Measurements from ENCODE around the gene NUDT3. TPM values are rescaled to one million over a fixed set of nuclear protein-coding genes. Genes with fewer than 3 reads are reported as not detected.

The NUDT3 gene
- total and polyA plus RNA-seq, 4 donors: 3.2 to 20.2 (median 9.5) TPM

DNA sequence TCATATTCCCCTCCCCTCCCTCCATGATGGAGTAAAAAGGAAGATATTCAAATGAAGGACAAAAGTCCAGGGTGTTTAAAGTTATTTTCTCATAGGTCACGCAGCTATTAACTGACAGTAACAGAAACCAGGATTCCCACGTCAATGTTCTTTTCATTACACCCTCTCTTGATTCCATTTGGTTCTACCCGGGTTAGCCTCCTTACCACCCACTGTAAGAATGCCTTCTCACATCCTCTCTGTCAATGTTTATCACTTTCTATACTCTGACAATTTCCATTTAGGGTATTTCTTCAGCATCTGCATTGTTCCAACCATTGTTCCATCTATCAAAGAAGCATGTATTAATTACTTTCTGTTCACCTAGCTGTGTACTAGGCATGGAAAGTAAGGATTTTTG is 52.1 kb downstream of the NUDT3 start:
- Histone ChIP-seq H3K9me3 (ENCODE audit: control insufficient read depth in 4 of 4, low read length in 3 of 4) (no peaks in the 10 kb centered on the region), H3K36me3 (ENCODE audit: control insufficient read depth in 4 of 4, insufficient read depth in 3 of 4, low read depth in 1 of 4, low read length in 3 of 4) (no peaks in the 10 kb centered on the region), H3K27me3 (ENCODE audit: control insufficient read depth in 4 of 4, insufficient read depth in 4 of 4, low read length in 3 of 4) (no peaks in the 10 kb centered on the region), H3K4me3 (ENCODE audit: low read depth in 1 of 3, low read length in 3 of 3) (no peak overlapping the region), H3K9ac (ENCODE audit: low read depth in 1 of 2, low read length in 2 of 2) (no peak overlapping the region), H3K27ac (ENCODE audit: low read depth in 1 of 2, low read length in 2 of 2) (no peak overlapping the region), H3K4me1 (ENCODE audit: control insufficient read depth in 4 of 4, insufficient read depth in 4 of 4, low read length in 3 of 4) (no peaks in the 10 kb centered on the region)
- DNase-seq (ENCODE audit: low spot score): no peak
- TF ChIP-seq, protein P1, sequence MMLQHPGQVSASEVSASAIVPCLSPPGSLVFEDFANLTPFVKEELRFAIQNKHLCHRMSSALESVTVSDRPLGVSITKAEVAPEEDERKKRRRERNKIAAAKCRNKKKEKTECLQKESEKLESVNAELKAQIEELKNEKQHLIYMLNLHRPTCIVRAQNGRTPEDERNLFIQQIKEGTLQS (IDR thresholded peaks at IDR 0.05): no peak
- no peak for TF ChIP-seq JUND (IDR thresholded peaks at IDR 0.05)
- TF ChIP-seq HNF4G (IDR thresholded peaks at IDR 0.05): no peak
- no peak for TF ChIP-seq HNF4A (conservative IDR thresholded peaks at IDR 0.05)
- TF ChIP-seq, protein P2, sequence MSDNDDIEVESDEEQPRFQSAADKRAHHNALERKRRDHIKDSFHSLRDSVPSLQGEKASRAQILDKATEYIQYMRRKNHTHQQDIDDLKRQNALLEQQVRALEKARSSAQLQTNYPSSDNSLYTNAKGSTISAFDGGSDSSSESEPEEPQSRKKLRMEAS (IDR thresholded peaks at IDR 0.05): no peak
- no peak for TF ChIP-seq GABPA (IDR thresholded peaks at IDR 0.05 in 1 of 2, conservative IDR thresholded peaks at IDR 0.05 in 1 of 2)
- 92% methylated on average over 3 of the region's 3 CpGs for WGBS

DNA sequence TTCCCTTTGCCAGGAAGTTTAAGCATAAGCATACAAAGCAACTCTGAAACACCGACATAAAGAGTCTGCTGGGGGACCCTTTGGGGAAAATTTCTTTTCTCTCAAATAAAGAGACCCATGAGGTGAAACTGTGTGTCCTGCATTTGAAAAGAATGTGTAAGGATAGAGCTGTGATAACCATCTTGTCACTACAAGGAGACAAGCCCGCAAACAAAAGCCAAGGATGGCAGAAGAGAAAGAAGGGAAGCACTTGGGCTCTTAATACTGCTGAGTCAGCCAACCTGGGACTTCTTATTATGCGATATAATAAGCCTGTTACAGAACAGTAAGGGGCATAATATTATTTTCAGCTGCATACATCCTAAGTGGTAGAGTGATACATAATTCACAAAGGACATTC is 52.5 kb downstream of the NUDT3 start:
- 92% methylated on average over 3 of the region's 3 CpGs for whole genome bisulfite sequencing
- TF ChIP-seq, protein P3, sequence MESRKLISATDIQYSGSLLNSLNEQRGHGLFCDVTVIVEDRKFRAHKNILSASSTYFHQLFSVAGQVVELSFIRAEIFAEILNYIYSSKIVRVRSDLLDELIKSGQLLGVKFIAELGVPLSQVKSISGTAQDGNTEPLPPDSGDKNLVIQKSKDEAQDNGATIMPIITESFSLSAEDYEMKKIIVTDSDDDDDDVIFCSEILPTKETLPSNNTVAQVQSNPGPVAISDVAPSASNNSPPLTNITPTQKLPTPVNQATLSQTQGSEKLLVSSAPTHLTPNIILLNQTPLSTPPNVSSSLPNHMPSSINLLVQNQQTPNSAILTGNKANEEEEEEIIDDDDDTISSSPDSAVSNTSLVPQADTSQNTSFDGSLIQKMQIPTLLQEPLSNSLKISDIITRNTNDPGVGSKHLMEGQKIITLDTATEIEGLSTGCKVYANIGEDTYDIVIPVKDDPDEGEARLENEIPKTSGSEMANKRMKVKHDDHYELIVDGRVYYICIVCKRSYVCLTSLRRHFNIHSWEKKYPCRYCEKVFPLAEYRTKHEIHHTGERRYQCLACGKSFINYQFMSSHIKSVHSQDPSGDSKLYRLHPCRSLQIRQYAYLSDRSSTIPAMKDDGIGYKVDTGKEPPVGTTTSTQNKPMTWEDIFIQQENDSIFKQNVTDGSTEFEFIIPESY (IDR thresholded peaks at IDR 0.05): no peak
- TF ChIP-seq NR2F2 (IDR thresholded peaks at IDR 0.05) (no peak), YY1 (IDR thresholded peaks at IDR 0.05) (no peak), GABPA (IDR thresholded peaks at IDR 0.05 in 1 of 2, conservative IDR thresholded peaks at IDR 0.05 in 1 of 2) (no peak), TAF1 (conservative IDR thresholded peaks at IDR 0.05) (no peak), HNF4G (IDR thresholded peaks at IDR 0.05) (no peak), FOXA1 (IDR thresholded peaks at IDR 0.05) (no peak), RAD21 (IDR thresholded peaks at IDR 0.05) (no peak), SP1 (IDR thresholded peaks at IDR 0.05) (no peak), HNF4A (conservative IDR thresholded peaks at IDR 0.05) (no peak), FOXA2 (IDR thresholded peaks at IDR 0.05) (no peak)
- TF ChIP-seq, protein P2 (IDR thresholded peaks at IDR 0.05): no peak
- TF ChIP-seq, protein P4, sequence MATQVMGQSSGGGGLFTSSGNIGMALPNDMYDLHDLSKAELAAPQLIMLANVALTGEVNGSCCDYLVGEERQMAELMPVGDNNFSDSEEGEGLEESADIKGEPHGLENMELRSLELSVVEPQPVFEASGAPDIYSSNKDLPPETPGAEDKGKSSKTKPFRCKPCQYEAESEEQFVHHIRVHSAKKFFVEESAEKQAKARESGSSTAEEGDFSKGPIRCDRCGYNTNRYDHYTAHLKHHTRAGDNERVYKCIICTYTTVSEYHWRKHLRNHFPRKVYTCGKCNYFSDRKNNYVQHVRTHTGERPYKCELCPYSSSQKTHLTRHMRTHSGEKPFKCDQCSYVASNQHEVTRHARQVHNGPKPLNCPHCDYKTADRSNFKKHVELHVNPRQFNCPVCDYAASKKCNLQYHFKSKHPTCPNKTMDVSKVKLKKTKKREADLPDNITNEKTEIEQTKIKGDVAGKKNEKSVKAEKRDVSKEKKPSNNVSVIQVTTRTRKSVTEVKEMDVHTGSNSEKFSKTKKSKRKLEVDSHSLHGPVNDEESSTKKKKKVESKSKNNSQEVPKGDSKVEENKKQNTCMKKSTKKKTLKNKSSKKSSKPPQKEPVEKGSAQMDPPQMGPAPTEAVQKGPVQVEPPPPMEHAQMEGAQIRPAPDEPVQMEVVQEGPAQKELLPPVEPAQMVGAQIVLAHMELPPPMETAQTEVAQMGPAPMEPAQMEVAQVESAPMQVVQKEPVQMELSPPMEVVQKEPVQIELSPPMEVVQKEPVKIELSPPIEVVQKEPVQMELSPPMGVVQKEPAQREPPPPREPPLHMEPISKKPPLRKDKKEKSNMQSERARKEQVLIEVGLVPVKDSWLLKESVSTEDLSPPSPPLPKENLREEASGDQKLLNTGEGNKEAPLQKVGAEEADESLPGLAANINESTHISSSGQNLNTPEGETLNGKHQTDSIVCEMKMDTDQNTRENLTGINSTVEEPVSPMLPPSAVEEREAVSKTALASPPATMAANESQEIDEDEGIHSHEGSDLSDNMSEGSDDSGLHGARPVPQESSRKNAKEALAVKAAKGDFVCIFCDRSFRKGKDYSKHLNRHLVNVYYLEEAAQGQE (IDR thresholded peaks at IDR 0.05): no peak
- TF ChIP-seq, protein P1 (IDR thresholded peaks at IDR 0.05): no peak
- no peaks in the 10 kb centered on the region for H3K27me3 ChIP-seq (ENCODE audit: control insufficient read depth in 4 of 4, insufficient read depth in 4 of 4, low read length in 3 of 4)
- no peak for DNase-seq (ENCODE audit: low spot score)
- peaks cover 0 to under 1% (median 0%) of the 10 kb centered on the region in 4 donors for H3K36me3 ChIP-seq (ENCODE audit: control insufficient read depth in 4 of 4, insufficient read depth in 3 of 4, low read depth in 1 of 4, low read length in 3 of 4)
- H3K9me3 ChIP-seq (ENCODE audit: control insufficient read depth in 4 of 4, low read length in 3 of 4): no peaks in the 10 kb centered on the region
- H3K27ac ChIP-seq (ENCODE audit: low read depth in 1 of 2, low read length in 2 of 2): no peak overlapping the region
- no peaks in the 10 kb centered on the region for H3K4me1 ChIP-seq (ENCODE audit: control insufficient read depth in 4 of 4, insufficient read depth in 4 of 4, low read length in 3 of 4)
- H3K4me3 ChIP-seq (ENCODE audit: low read depth in 1 of 3, low read length in 3 of 3): no peak overlapping the region
- no peak overlapping the region for H3K9ac ChIP-seq (ENCODE audit: low read depth in 1 of 2, low read length in 2 of 2)
